Breast epithelium (tissue), 4 donors: ENCODE results near the gene DDOST. TPM values are rescaled to one million over a fixed set of nuclear protein-coding genes. Genes with fewer than 3 reads are reported as not detected.

ENCODE experiments used
- DNase-seq, 2 donors: peaks; one replicate each; pipeline ENCODE4 v3.0.0-alpha.2; 2019; ENCODE audit warnings: low spot score in 2 of 2
- H3K27ac ChIP-seq, 2 donors: fragments of 200-600 bp; sonication (generic) in 1 of 2; one replicate each; pipeline ENCODE4 v1.5.1; 2016 to 2019; ENCODE audit warnings: mild to moderate bottlenecking in 1 of 2
- H3K27me3 ChIP-seq, 2 donors: fragments of 200-600 bp; sonication (generic) in 1 of 2; one replicate each; pipeline versions ENCODE4 v1.5.1 to v1.6.0; 2017 to 2019; ENCODE audit warnings: control low read depth in 1 of 2, mild to moderate bottlenecking in 1 of 2
- H3K36me3 ChIP-seq: fragments of 200-600 bp; one replicate; pipeline ENCODE4 v1.5.1; 2019
- H3K4me1 ChIP-seq, 2 donors: fragments of 200-600 bp; sonication (generic); one replicate each; pipeline ENCODE4 v1.5.1; 2016 to 2019; ENCODE audit warnings: control low read depth in 1 of 2
- H3K4me3 ChIP-seq, 3 donors: fragments of 200-600 bp; sonication (generic); 1 replicate in 2 of 3; 2 replicates in 1 of 3; pipeline ENCODE4 v1.5.1; 2016 to 2019; ENCODE audit warnings: mild to moderate bottlenecking in 3 of 3, moderate library complexity in 2 of 3
- H3K9me3 ChIP-seq, 2 donors: fragments of 200-600 bp; sonication (generic) in 1 of 2; one replicate each; pipeline ENCODE4 v1.5.1; 2016 to 2019; ENCODE audit warnings: control low read depth in 1 of 2
- POLR2A ChIP-seq: fragments of 450-650 bp; IDR thresholded peaks from one replicate; pipeline ENCODE4 v1.6.1; 2016; ENCODE audit warnings: antibody characterized with exemption, mild to moderate bottlenecking, moderate library complexity
- POLR2AphosphoS5 ChIP-seq, 3 donors: sonication (generic); formaldehyde crosslinking; IDR thresholded peaks; one replicate each; pipeline ENCODE4 v1.6.1; 2017; ENCODE audit warnings: antibody characterized with exemption in 3 of 3
- intact Hi-C: fragments of 100-400 bp; cut with DNase I; formaldehyde crosslinking; loops from one replicate; pipeline ENCODE4 v1.15.1; 2023; ENCODE audit warnings: low total_unique reads
- total RNA-seq, 3 donors: library from RNA; depleted of rRNA; stranded (reverse); fragments of >200 nt; gene quantifications; one replicate each; pipeline ENCODE4 v1.1.0, GENCODE V29; 2016
- TF ChIP-seq, protein P1 (sequence below), 3 donors: fragments of 450-650 bp; IDR thresholded peaks; one replicate each; pipeline ENCODE4 v1.5.1; 2016 to 2017; ENCODE audit warnings: antibody characterized with exemption in 3 of 3, mild to moderate bottlenecking in 3 of 3, moderate library complexity in 3 of 3

Gene DDOST
- total RNA-seq, 3 donors from 2014 or later: 127 to 145 (median 138) TPM

DNA sequence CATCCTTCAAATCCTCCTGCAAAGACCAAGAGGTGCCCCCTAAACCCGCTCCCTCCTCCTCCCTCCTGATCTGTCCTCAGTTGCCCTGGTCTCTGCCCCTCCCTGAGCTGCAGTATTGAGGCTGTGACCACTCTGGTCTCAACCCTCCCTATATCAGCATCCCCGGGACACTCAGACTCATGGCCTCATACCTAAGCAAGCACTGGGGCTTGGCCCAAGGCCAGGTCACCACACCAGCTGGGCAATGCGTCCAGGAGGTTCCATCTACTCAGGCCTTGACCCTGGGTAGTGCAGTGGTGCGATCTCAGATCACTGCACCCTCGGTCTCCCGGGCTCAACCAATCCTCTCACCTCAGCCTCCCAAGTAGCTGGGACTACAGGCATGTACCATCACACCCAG is 46.9 kb upstream of the DDOST start:
- intact Hi-C loops: no loop called here
- H3K27me3 ChIP-seq: no peaks in the 10 kb centered on the region
- no peak overlapping the region for H3K27ac ChIP-seq
- TF ChIP-seq POLR2AphosphoS5 (IDR thresholded peaks at IDR 0.05): no peak
- TF ChIP-seq, protein P1, sequence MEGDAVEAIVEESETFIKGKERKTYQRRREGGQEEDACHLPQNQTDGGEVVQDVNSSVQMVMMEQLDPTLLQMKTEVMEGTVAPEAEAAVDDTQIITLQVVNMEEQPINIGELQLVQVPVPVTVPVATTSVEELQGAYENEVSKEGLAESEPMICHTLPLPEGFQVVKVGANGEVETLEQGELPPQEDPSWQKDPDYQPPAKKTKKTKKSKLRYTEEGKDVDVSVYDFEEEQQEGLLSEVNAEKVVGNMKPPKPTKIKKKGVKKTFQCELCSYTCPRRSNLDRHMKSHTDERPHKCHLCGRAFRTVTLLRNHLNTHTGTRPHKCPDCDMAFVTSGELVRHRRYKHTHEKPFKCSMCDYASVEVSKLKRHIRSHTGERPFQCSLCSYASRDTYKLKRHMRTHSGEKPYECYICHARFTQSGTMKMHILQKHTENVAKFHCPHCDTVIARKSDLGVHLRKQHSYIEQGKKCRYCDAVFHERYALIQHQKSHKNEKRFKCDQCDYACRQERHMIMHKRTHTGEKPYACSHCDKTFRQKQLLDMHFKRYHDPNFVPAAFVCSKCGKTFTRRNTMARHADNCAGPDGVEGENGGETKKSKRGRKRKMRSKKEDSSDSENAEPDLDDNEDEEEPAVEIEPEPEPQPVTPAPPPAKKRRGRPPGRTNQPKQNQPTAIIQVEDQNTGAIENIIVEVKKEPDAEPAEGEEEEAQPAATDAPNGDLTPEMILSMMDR (IDR thresholded peaks at IDR 0.05): no peak
- TF ChIP-seq POLR2A: no peak
- no peak overlapping the region for H3K4me3 ChIP-seq
- H3K9me3 ChIP-seq: no peaks in the 10 kb centered on the region
- H3K4me1 ChIP-seq: no peaks in the 10 kb centered on the region
- DNase-seq: no peak
- no peaks in the 10 kb centered on the region for H3K36me3 ChIP-seq

DNA sequence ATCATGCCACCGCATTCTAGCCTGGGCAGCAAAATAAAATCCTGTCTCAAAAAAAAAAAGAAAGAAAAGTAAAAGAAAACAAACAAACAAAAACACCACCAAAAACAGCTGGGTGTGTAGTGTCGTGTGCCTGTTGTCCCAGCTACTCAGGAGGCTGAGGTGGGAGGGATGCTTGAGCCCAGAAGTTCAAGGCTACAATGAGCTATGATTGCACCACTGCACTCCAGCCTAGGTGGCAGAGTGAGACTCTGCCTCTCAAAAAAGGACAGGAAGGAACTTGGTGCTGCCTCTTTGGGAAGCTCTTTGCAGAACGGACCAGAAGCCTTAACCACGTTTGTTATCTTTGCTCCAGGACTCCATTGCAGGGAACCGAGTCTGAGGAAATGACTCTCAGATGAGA is 45.7 kb upstream of the DDOST start:
- DNase-seq: no peak
- no peaks in the 10 kb centered on the region for H3K27me3 ChIP-seq
- TF ChIP-seq POLR2A: no peak
- intact Hi-C loops: no loop called here
- no peak overlapping the region for H3K4me3 ChIP-seq
- no peaks in the 10 kb centered on the region for H3K36me3 ChIP-seq
- no peaks in the 10 kb centered on the region for H3K9me3 ChIP-seq
- no peak overlapping the region for H3K27ac ChIP-seq
- no peaks in the 10 kb centered on the region for H3K4me1 ChIP-seq

DNA sequence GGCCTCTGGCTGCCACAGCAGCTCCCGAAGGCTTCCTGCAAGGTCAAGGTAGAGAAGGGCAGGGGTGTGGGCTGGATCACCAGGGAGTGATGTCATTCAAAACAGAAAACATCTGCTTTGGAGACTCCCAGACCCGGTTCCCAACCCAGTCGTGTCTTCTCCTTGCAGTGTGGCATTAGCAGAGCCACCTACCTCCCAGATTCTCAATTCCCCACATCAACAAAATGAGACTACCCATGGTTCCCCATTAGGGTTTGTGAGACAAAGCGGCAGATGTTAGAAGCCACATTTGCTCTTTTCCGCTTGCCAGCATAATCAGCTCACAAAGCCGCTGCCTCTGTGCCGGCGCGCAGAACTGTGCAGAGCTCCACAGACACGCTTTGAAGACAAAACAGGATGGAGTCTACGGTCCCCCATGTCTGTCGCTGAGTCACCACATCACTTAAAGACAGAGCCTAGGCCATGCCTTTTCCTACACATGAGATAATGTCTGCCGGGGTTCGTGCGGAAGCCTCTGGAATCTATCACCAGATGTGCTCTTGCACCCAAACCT is 44.1 kb upstream of the DDOST start:
- no peaks in the 10 kb centered on the region for H3K36me3 ChIP-seq
- H3K27ac ChIP-seq: no peak overlapping the region
- no peak overlapping the region for H3K4me3 ChIP-seq
- intact Hi-C loops: no loop called here
- H3K27me3 ChIP-seq: no peaks in the 10 kb centered on the region
- no peaks in the 10 kb centered on the region for H3K9me3 ChIP-seq
- no peaks in the 10 kb centered on the region for H3K4me1 ChIP-seq
- TF ChIP-seq, protein P1 (IDR thresholded peaks at IDR 0.05): no peak
- no peak for TF ChIP-seq POLR2AphosphoS5 (IDR thresholded peaks at IDR 0.05)
- TF ChIP-seq POLR2A: no peak
- DNase-seq: no peak

DNA sequence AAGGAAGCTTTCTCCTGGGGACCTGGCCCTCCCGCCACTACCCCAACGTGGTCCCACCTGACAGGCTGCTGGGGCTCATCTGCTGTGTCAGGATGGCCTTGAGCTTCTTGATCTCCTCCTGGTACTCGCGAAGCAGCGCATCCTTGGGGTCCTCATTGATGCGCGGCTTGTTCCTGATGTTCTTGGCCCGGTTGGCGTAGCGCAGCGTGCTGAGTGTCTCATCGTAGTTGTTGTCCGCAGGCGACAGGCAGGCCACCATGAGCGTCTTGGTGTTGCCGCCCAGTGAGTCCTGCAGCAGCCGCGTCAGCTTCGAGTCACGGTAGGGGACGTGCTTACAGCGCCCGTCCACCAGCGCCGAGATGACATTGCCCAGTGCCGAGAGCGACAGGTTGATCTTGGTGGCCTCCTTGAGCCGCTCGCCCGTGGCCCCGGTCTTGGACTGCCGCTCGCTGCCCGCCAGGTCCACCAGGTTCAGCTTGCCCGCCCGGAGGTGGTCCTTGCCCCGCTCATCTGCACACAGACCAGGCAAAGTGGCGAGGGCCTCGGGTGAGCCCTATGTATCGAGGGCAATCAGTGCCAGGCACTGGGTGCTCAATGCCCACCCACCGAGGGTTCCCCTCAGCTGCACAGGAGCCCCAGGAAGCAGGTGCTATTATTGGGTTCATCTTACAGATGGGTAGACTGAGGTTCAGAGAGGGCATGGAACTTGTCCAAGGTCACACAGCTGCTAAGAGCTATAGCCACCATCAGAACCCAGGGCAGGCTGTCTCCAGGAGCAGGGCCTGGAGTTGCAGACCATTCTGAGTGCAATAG is 43.4 kb upstream of the DDOST start:
- no peaks in the 10 kb centered on the region for H3K9me3 ChIP-seq
- H3K4me1 ChIP-seq: no peaks in the 10 kb centered on the region
- no peak for TF ChIP-seq POLR2AphosphoS5 (IDR thresholded peaks at IDR 0.05)
- no peak for TF ChIP-seq POLR2A
- TF ChIP-seq, protein P1 (IDR thresholded peaks at IDR 0.05): no peak
- intact Hi-C loops: no loop called here
- no peak overlapping the region for H3K4me3 ChIP-seq
- no peak for DNase-seq
- H3K27me3 ChIP-seq: no peaks in the 10 kb centered on the region
- H3K27ac ChIP-seq: no peak overlapping the region
- H3K36me3 ChIP-seq: no peaks in the 10 kb centered on the region

DNA sequence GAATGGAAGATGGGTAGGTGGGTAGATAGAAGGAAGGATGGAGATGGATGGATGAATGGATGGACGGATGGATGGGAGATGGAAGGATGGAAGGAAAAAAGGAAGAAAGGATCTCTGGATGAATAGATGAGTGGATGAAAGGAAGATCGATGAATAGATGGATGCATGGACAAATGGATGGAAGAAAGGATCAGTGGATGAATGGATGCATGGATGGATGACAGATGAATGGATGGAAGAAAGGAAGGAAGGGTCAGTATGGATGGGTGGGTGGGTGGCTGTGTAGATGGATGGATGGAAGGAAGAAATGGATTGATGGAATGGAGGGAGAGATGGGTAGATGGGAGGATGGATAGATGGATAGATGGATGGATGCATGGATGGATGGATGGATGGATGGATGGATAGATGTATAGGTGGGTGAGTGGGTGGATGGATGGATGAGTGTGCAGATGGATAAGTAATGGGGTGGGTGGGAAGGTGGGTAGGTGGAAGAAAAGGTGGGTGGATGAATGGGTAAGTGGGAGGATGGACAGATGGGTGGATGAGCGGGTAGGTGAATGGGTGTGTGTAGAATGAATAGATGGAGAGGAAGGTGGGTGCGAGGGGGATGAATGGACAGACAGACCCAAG is 42.1 kb upstream of the DDOST start:
- H3K4me1 ChIP-seq: no peaks in the 10 kb centered on the region
- no peaks in the 10 kb centered on the region for H3K36me3 ChIP-seq
- no peak overlapping the region for H3K27ac ChIP-seq
- DNase-seq: no peak
- no peaks in the 10 kb centered on the region for H3K9me3 ChIP-seq
- no peak overlapping the region for H3K4me3 ChIP-seq
- TF ChIP-seq POLR2A: no peak
- H3K27me3 ChIP-seq: no peaks in the 10 kb centered on the region
- intact Hi-C loops: no loop called here

DNA sequence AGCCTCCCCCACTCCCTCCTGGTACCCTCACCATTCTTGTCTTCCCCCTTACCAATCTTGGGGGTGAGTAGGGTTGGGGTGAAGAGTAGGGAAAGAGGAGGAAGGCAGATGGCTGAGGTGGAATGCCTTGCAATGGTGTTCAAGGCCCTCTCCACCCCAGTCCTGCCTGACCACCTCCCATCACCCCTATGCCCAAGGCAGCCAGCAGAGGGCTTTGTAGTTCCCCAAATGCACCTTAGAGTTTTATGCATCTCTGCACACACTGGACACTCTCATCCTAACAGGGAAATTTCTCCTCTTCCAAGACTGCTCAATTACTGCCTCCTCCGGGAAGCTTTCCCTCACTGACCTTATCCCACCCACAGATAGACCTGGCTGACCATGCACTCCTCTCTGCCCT is 41.2 kb upstream of the DDOST start:
- Histone ChIP-seq H3K4me1 (no peaks in the 10 kb centered on the region), H3K36me3 (no peaks in the 10 kb centered on the region), H3K9me3 (no peaks in the 10 kb centered on the region), H3K4me3 (no peak overlapping the region), H3K27ac (no peak overlapping the region), H3K27me3 (no peaks in the 10 kb centered on the region)
- TF ChIP-seq POLR2A (no peak), POLR2AphosphoS5 (IDR thresholded peaks at IDR 0.05) (no peak)
- TF ChIP-seq, protein P1 (IDR thresholded peaks at IDR 0.05): no peak
- DNase-seq: no peak
- intact Hi-C loops: no loop called here
